ENCODE measurements around the gene SCIMP. TPM values are rescaled to one million over a fixed set of nuclear protein-coding genes. Genes with fewer than 3 reads are reported as not detected.

SCIMP gene
- total and polyA plus RNA-seq, 2 of the 4 experiments (the other 2 are of a cell fraction) = not detected

DNA sequence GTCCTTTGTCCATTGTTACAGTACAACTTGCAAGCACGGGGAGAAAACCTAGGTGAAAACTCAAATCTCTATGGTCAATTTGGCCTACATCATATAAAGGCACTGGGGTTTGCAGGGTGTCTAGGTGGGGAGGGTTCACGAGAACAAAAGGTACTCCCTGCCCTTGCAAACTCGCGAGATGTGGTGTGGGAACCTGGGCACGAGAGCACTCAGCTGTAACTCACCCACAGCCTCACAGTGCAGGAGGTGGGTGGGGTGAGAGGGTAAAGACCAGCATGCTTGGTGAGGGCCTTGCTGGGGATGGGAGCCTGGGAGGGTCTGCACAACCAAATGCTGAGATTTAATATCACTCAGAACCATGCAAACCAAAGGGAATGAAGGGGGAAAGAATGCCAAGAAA, 24.6 kb downstream of the SCIMP start:
- H3K27me3 ChIP-seq (ENCODE audit: control insufficient read depth, insufficient read depth, low read length) = no peaks in the 10 kb centered on the region
- H2BK5ac ChIP-seq (ENCODE audit: low read depth, low read length, poor library complexity, severe bottlenecking) = no peak overlapping the region
- no peak overlapping the region for H3K27ac ChIP-seq (ENCODE audit: insufficient read depth, low read length)
- H3K18ac ChIP-seq (ENCODE audit: low read depth, low read length) = no peak overlapping the region
- intact Hi-C loops (cut with micrococcal nuclease) (no loop called here), dilution Hi-C loops (cut with HindIII; ENCODE audit: low sequenced_read_pairs, unreplicated experiment) (no loop called here), in situ Hi-C loops (cut with MboI; ENCODE audit: low sequenced_read_pairs) (no loop called here)
- DNase-seq (no peak), ATAC-seq (ENCODE audit: low read depth) (no peak)
- H4K5ac ChIP-seq (ENCODE audit: low read depth, low read length) = no peak overlapping the region
- CTCF ChIA-PET = no interaction called here
- H2AFZ ChIP-seq (replicated peaks; ENCODE audit: low read length, poor library complexity) = no peak overlapping the region
- no peak overlapping the region for H2AK5ac ChIP-seq (ENCODE audit: low read depth, low read length)
- no peak overlapping the region for H4K91ac ChIP-seq (ENCODE audit: insufficient read depth, low read depth, low read length)
- no peak overlapping the region for H3K23ac ChIP-seq (ENCODE audit: low read depth, low read length)
- no peak overlapping the region for H2BK120ac ChIP-seq (ENCODE audit: low read depth, low read length)
- no CpG with 5 or more reads among the region's 5 CpGs for WGBS, 2 experiments (ENCODE audit: extremely low coverage in 2 of 2, insufficient read length in 1 of 2)
- H3K4ac ChIP-seq (ENCODE audit: low read depth, low read length) = no peak overlapping the region
- no peaks in the 10 kb centered on the region for H3K9me3 ChIP-seq (ENCODE audit: control insufficient read depth, insufficient read depth, low read length)
- no peaks in the 10 kb centered on the region for H3K9me1 ChIP-seq (ENCODE audit: insufficient read depth, low read length)
- POLR2A ChIA-PET (ENCODE audit: unreplicated experiment) = no interaction called here
- H3K4me3 ChIP-seq (ENCODE audit: insufficient read depth, low read depth, low read length) = no peak overlapping the region
- no peak for TF ChIP-seq RFX5 (IDR thresholded peaks at IDR 0.05; ENCODE audit: low read depth, low read length)
- TF ChIP-seq MAFK (IDR thresholded peaks at IDR 0.05; ENCODE audit: low read depth, low read length) = no peak
- TF ChIP-seq, protein P1, sequence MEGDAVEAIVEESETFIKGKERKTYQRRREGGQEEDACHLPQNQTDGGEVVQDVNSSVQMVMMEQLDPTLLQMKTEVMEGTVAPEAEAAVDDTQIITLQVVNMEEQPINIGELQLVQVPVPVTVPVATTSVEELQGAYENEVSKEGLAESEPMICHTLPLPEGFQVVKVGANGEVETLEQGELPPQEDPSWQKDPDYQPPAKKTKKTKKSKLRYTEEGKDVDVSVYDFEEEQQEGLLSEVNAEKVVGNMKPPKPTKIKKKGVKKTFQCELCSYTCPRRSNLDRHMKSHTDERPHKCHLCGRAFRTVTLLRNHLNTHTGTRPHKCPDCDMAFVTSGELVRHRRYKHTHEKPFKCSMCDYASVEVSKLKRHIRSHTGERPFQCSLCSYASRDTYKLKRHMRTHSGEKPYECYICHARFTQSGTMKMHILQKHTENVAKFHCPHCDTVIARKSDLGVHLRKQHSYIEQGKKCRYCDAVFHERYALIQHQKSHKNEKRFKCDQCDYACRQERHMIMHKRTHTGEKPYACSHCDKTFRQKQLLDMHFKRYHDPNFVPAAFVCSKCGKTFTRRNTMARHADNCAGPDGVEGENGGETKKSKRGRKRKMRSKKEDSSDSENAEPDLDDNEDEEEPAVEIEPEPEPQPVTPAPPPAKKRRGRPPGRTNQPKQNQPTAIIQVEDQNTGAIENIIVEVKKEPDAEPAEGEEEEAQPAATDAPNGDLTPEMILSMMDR (conservative IDR thresholded peaks at IDR 0.05; ENCODE audit: low read depth, low read length) = no peak
- no peak for TF ChIP-seq USF2 (IDR thresholded peaks at IDR 0.05; ENCODE audit: low read depth, low read length)
- no peak for TF ChIP-seq CHD1 (IDR thresholded peaks at IDR 0.05; ENCODE audit: low read depth, low read length)
- no peak overlapping the region for H2BK15ac ChIP-seq (ENCODE audit: low read depth, low read length)
- H3K79me1 ChIP-seq (ENCODE audit: low read depth in 1 of 2, low read length in 2 of 2) = no peaks in the 10 kb centered on the region
- H2AK9ac ChIP-seq (replicated peaks; ENCODE audit: low read depth, low read length, poor library complexity) = no peak overlapping the region
- BruUV-seq (replicated peaks) = no TSS peak
- no peaks in the 10 kb centered on the region for H4K20me1 ChIP-seq (ENCODE audit: insufficient read depth, low read length)
- H3K4me1 ChIP-seq (ENCODE audit: control insufficient read depth, insufficient read depth, low read length) = no peaks in the 10 kb centered on the region
- no peak overlapping the region for H3K4me2 ChIP-seq (ENCODE audit: low read depth, low read length)
- H3K36me3 ChIP-seq (ENCODE audit: control insufficient read depth, insufficient read depth, low read length) = 0 out of 2 replicates have a peak, but pooled peaks cover 1% of the 10 kb centered on the region
- no peak overlapping the region for H3K9ac ChIP-seq (ENCODE audit: low read depth, low read length)
- H3K14ac ChIP-seq (replicated peaks; ENCODE audit: low read depth, low read length) = no peak overlapping the region
- H4K8ac ChIP-seq (ENCODE audit: low read depth in 2 of 2, low read length in 2 of 2) = no peak overlapping the region
- no peak overlapping the region for H2BK20ac ChIP-seq (ENCODE audit: low read depth, low read length)
- H3K56ac ChIP-seq (ENCODE audit: extremely low read depth, insufficient read depth, low read length) = no peak overlapping the region

All from IMR-90 (cell line).